GM19351 (cell line): ENCODE measurements around the gene THTPA.
A peak's percentile ranks its signal among the peaks of the same experiment; 100 is the strongest.
"Not testable (repeated sequence)": the region's sequence is repeated elsewhere in the genome, so short reads cannot be mapped to it uniquely, and the experiment has no call there.

Experiments
- ATAC-seq: cut with Tn5 transposase; IDR thresholded peaks from one replicate; pipeline ENCODE4 v1.9.1; 2021; ENCODE audit warnings: mild to moderate bottlenecking, moderate library complexity; ENCODE audit not compliant: unreplicated experiment

THTPA gene

GRCh38 chr14:23533652-23534435, 22.2 kb upstream of the THTPA start:
- no peak for ATAC-seq

GRCh38 chr14:23535943-23536342, 20.1 kb upstream of the THTPA start:
- ATAC-seq = no peak

- ATAC-seq = no peak
Observed at GRCh38 chr14:23536494-23536893, 19.6 kb upstream of the THTPA start.

DNA sequence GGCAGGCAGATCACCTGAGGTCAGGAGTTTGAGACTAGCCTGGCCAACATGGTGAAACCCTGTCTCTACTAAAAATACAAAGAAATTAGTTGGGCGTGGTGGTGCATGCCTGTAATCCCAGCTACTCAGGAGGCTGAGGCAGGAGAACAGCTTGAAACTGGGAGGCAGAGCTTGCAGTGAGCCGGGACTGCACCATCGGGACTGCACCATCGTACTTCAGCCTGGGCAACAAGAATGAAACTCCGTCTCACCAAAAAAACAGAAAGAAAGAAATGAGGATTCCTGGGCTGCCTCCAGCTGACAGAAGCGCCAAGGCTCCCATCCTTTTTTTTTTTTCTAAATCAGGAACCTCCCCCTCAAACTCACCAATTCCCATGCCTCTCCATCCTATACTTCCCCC, 19.2 kb upstream of the THTPA start:
- not testable (repeated sequence) for ATAC-seq

DNA sequence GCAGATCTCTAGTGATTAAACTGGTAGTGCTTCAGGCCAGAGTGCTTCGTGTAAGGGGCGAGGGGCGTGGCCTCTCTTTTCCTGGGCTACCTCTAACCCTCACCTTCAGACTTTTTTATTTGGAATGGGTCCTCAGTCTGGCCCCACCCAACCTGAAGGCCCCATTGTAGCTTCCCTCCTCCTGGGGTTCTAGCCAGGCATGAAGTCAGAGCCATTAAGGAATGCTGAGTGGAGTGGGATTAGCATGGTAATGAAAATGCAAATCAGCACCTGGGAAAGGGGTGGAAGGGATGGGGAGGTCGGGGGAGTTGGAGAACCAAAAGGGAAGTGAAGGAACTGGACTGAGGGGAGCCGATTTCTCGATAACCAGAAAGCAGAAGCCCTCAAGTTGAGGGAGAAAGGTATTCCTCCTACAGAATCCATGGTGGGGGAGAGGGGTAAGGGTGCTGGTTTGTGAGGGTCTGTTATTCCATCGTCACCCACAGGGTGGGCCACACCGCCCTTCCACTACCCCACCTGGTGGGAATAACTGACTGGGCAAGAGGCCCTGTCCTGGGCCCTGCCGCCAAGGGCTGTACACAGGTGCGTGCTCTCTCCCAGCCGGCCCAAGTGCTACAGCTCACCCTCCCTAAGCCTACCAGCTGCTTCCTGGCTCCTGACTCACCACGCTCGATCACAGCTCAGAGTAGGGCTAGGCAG, 18.6 kb upstream of the THTPA start:
- no peak for ATAC-seq

DNA sequence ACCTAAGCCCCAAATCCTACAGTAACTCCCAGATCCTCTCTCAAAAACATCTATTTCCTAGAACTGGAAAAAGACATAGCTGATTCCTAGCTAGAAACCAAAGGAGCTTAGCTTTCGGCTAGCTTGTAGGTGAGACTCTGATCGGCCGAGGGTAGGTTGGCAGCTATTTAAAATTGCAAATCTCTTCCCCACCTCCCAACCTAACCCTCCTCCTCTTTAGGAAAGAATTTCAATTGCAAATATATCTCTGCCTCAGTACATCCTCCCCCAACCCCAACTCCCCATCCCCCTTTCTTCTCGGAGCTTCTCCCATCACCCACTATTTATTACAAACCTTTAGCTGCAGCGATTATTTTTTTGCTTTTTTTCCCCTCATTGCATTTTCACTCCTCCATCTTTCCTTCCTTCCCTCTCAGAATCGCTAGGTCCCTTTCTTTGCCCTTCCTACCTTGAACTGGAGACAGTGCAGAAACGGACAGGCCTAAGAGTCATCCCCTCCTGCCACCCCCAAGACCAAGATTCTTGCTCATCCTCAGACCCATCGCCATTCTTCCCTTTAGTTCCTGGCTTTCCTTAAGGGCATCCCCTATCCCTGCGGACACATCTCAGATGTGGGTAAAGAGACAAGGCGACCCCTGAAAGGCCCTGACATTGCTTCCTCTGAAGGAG, 17.9 kb upstream of the THTPA start:
- ATAC-seq = no peak

- ATAC-seq = no peak
Observed at GRCh38 chr14:23538785-23539184, 17.3 kb upstream of the THTPA start.

DNA sequence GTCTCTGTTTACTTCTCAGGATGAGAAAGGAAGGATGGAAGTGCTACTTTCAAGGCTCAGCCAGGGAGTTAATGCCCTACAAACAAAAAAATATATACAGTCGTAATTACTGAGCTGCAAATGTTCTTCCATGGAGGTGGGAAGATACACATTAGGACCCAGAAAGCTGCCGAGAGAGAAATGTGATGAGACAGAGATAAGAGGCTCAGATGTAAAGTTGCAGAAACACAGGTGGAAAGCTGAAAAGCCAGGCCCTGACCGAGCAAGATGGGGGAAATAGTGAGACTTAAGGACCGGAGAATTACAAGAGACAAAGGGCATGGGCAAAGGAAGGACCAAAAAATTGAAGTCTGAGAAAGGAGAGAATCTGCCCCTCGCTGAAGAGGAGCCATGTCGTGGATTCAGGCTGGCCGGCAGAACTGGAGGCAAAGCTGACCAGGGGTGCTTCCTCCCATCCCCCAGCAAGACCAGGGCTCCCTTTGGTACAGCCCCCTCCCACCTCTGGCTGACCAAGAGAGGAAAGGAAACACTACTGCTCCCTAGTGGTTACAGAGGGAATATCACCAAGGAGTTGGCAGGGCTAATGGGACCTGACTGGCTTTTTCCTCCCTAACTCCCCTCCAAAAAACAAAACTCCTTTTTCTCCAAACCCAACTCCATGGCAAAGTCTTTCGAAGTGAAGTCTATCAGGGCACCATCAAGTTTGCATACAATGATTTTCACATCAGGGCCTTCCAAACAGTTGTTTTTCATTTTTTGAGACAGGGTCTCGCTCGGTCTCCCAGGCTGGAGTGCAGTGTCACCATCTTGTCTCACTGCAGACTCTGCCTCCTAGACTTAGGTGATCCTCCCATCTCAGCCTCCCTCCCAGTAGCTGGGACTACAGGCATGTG, 16.6 kb upstream of the THTPA start:
- peak; percentile 49 for ATAC-seq

DNA sequence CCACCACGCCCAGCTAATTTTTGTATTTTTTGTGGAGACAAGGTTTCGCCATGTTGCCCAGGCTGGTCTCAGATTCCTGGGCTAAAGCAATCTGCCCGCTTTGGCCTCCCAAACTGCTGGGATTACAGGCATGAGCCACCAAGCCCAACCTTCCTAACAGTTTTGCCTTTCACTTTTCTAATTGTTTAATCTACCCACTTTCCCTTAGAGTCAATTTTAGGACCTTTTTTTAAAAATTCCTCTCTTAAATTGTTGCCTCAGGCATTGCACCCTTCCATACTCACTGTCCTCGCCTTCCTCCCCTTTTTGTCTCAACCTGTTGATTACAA, 16.0 kb upstream of the THTPA start:
- no peak for ATAC-seq

- ATAC-seq = no peak
Observed at GRCh38 chr14:23542261-23542660, 13.8 kb upstream of the THTPA start.

- ATAC-seq = no peak
Observed at GRCh38 chr14:23543403-23543802, 12.7 kb upstream of the THTPA start.

DNA sequence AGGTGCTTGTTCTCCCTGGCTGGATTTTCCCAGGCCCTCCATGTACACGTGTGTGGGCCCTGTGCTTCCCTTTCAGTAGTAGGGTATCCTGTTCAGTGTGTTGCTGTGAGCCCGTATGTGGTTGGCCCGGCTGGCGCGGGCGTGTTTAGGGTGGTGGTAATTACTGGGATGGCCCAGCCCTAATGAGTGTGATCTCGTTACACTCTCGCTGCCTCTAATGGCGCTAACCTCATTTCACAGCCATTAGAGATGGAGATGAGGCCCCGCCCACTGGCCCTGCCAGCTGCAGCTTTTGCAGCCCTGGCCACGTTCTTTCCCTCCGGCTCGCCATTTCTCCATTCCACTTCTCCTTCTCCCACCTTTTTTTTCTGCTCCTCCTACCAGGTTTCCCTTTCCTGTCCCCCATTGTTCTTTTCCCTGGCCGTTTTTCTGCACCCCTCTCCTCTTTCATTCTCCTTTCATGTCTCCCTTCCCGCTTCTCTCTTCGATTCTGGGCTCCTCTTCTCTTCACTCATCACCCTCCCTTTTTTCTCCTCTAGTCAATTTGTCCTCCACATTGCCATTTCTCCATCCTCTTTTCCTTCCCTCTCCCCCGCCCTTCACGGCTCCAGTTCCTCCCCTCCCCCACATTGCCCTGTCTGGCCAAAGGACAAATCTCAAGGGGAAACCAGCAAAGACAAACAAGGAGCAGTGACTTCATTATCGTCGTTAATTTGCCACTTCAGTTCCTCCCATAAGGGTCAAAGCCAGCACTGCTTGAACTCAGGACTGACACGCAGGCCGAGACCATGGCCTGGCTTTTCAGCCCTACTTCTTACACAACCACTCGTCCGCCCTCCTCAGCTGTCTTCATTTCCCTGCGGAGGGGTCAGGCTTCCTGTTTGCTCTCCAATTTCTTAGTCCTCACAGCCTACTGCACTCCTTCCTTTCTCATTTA, 11.3 kb upstream of the THTPA start:
- ATAC-seq = no peak

DNA sequence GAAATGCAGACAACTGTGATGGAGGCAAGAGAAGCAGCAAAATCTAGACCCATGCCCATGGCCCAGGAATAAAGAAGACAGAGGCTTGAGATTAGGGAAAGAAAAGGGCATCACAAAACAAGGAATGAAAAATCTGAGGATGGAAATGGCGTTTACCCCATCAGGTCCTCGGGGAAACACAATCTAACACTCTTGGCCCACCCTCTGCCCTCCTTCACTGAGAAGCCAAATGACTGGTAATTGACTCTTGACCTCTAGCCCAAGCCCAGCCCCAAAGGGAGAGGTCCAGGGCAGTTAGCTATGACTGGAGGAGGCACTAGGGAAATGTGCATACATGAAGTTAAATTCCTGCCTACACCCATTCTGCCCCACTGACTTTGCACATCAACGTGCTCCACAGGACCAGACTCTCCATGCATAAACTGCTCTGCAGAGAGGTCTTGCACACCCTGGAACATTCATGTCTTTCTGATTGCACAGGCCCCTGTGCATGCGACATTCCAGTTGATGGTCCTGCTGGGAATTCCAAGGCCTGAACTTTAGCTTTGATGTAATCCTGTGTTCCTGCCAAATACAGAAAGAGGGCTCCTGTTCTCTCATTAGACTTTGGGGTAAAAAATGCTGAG, 10.2 kb upstream of the THTPA start:
- no peak for ATAC-seq

DNA sequence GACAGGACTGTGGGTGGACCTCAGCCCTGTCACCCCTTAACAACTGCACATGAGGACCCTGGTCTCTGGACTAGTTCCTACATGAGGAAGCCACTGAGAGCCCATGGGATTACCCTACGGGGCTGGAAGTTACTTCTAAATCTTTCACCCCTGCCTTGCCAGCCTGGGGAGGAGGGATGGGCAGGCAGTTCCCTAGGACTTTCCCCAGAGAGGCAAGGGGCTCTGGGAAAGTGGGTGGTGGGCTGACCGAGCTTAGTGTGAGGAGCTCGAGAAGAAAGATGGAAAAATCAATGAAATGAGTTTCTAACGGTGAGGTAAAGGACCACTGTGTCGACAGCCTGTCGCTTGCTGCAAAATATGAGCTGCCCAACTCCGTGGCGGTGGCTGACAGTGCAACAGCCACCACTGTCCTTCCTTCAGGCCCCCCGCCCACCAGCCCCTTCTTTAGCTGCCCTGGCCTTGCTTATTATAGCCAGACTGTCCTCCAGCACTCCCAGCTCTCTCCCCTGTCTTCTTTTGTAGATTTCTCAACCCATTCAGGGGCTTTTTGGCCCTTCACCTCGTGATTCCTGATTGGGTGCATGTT, 9.5 kb upstream of the THTPA start:
- no peak for ATAC-seq

DNA sequence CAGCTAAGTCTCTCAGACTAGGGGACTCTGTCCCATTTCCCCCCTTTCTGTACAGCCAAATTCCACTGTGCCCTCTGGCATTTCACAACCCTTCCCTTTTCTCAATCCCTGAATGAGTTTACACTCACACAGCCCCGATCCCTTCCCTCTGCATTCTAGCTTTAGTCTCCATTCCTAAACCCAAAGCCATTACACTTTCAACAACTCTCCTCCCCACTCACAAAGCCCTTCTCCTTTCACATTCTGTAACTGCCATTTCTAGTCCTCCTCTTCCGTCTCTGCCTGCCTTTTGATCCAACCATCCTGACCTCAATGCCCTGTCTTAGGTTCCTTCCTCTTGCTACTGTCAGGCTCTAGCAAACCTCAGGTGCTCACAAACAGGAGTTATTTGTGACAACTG, 8.1 kb upstream of the THTPA start:
- ATAC-seq = no peak

GRCh38 chr14:23548351-23549318, 7.4 kb upstream of the THTPA start:
- no peak for ATAC-seq

GRCh38 chr14:23550131-23550811, 5.8 kb upstream of the THTPA start:
- no peak for ATAC-seq
